Mesodermal cell (in vitro differentiated cells): Measurements from ENCODE around the gene SCARB1.
A peak's percentile ranks its signal among the peaks of the same experiment; 100 is the strongest.

Experiments used
- H3K27ac ChIP-seq: 2 replicates; pipeline ENCODE4 v1.7.0; 2013; ENCODE audit warnings: mild to moderate bottlenecking, low read depth, low read length, moderate library complexity; ENCODE audit not compliant: severe bottlenecking
- H3K36me3 ChIP-seq: 2 replicates; pipeline ENCODE4 v1.7.1; 2013; ENCODE audit warnings: mild to moderate bottlenecking, low read length, moderate library complexity; ENCODE audit not compliant: control insufficient read depth, insufficient read depth
- H3K4me1 ChIP-seq: one replicate; pipeline ENCODE4 v1.7.1; 2013; ENCODE audit warnings: mild to moderate bottlenecking, low read length; ENCODE audit not compliant: insufficient read depth, control insufficient read depth, poor library complexity, severe bottlenecking
- H3K4me3 ChIP-seq: 2 replicates; pipeline ENCODE4 v1.7.0; 2013; ENCODE audit warnings: low read length, control low read depth, mild to moderate bottlenecking; ENCODE audit not compliant: insufficient read depth, poor library complexity, severe bottlenecking; ENCODE audit errors: extremely low read depth
- H3K9me3 ChIP-seq: 2 replicates; pipeline ENCODE4 v1.7.1; 2013; ENCODE audit warnings: mild to moderate bottlenecking, low read length, moderate library complexity; ENCODE audit not compliant: control insufficient read depth
- WGBS, 2 experiments: methylation state at CpG; one replicate each; pipeline ENCODE4 v1.1.5; 2013; ENCODE audit warnings: missing lambda C conversion rate in 2 of 2; ENCODE audit not compliant: insufficient coverage in 2 of 2; 5-methylcytosine and 5-hydroxymethylcytosine counted together

SCARB1 gene

GRCh38 chr12:124754491-124754890, 109.2 kb downstream of the SCARB1 start:
- peak overlapping the region; percentile 10 for H3K27ac ChIP-seq

GRCh38 chr12:124753993-124754392, 109.7 kb downstream of the SCARB1 start:
- Histone ChIP-seq H3K27ac (no peak overlapping the region), H3K4me1 (peaks cover 21% of the 10 kb centered on the region), H3K9me3 (peaks cover 3% of the 10 kb centered on the region), H3K36me3 (no peaks in the 10 kb centered on the region), H3K4me3 (no peak overlapping the region)
- WGBS, 2 experiments, result 95 to 98% methylated on average over 4 of the region's 4 CpGs

More at GRCh38 chr12:124754491-124754890, 109.2 kb downstream of the SCARB1 start:
- H3K9me3 ChIP-seq, result peaks cover 3% of the 10 kb centered on the region
- no peaks in the 10 kb centered on the region for H3K36me3 ChIP-seq
- no peak overlapping the region for H3K4me3 ChIP-seq
- peaks cover 21% of the 10 kb centered on the region for H3K4me1 ChIP-seq
- 88 to 94% methylated on average over 6 to 7 of the region's 7 CpGs for WGBS, 2 experiments

- no peaks in the 10 kb centered on the region for H3K36me3 ChIP-seq
- no peak overlapping the region for H3K27ac ChIP-seq
- H3K4me3 ChIP-seq, result no peak overlapping the region
- H3K4me1 ChIP-seq, result peaks cover 21% of the 10 kb centered on the region
- peaks cover 3% of the 10 kb centered on the region for H3K9me3 ChIP-seq
- 89 to 97% methylated on average over 10 to 11 of the region's 11 CpGs for WGBS, 2 experiments
Observed at GRCh38 chr12:124753228-124753591, 110.5 kb downstream of the SCARB1 start.

- Histone ChIP-seq H3K4me1 (peaks cover 21% of the 10 kb centered on the region), H3K4me3 (no peak overlapping the region), H3K36me3 (no peaks in the 10 kb centered on the region), H3K27ac (no peak overlapping the region), H3K9me3 (peaks cover 3% of the 10 kb centered on the region)
- 84 to 97% methylated on average over 6 to 9 of the region's 10 CpGs for WGBS, 2 experiments
Observed at GRCh38 chr12:124752437-124753227, 111.0 kb downstream of the SCARB1 start.

GRCh38 chr12:124751654-124752355, 111.9 kb downstream of the SCARB1 start:
- peaks cover 21% of the 10 kb centered on the region for H3K4me1 ChIP-seq
- WGBS, 2 experiments, result 96 to 99% methylated on average over 8 to 10 of the region's 14 CpGs

GRCh38 chr12:124750787-124751471, 112.7 kb downstream of the SCARB1 start:
- Histone ChIP-seq H3K4me3 (no peak overlapping the region), H3K36me3 (no peaks in the 10 kb centered on the region), H3K9me3 (no peaks in the 10 kb centered on the region), H3K4me1 (peaks cover 21% of the 10 kb centered on the region), H3K27ac (peak overlapping the region; percentile 16)
- 60 to 72% methylated on average over 6 to 14 of the region's 19 CpGs for WGBS, 2 experiments

More at GRCh38 chr12:124751654-124752355, 111.9 kb downstream of the SCARB1 start:
- H3K9me3 ChIP-seq, result no peaks in the 10 kb centered on the region
- H3K36me3 ChIP-seq, result no peaks in the 10 kb centered on the region
- H3K27ac ChIP-seq, result no peak overlapping the region
- no peak overlapping the region for H3K4me3 ChIP-seq

GRCh38 chr12:124750149-124750656, 113.5 kb downstream of the SCARB1 start:
- H3K4me1 ChIP-seq, result peaks cover 23% of the 10 kb centered on the region
- WGBS, 2 experiments, result 83 to 88% methylated on average over 8 to 10 of the region's 10 CpGs
- H3K4me3 ChIP-seq, result no peak overlapping the region
- H3K27ac ChIP-seq, result no peak overlapping the region
- no peaks in the 10 kb centered on the region for H3K36me3 ChIP-seq
- H3K9me3 ChIP-seq, result no peaks in the 10 kb centered on the region

GRCh38 chr12:124749725-124750124, 113.9 kb downstream of the SCARB1 start:
- 80 to 88% methylated on average over 9 of the region's 9 CpGs for WGBS, 2 experiments
- no peak overlapping the region for H3K27ac ChIP-seq
- no peak overlapping the region for H3K4me3 ChIP-seq
- no peaks in the 10 kb centered on the region for H3K36me3 ChIP-seq
- no peaks in the 10 kb centered on the region for H3K9me3 ChIP-seq
- H3K4me1 ChIP-seq, result peaks cover 18% of the 10 kb centered on the region

- Histone ChIP-seq H3K27ac (no peak overlapping the region), H3K36me3 (no peaks in the 10 kb centered on the region), H3K4me1 (peaks cover 16% of the 10 kb centered on the region), H3K4me3 (no peak overlapping the region), H3K9me3 (no peaks in the 10 kb centered on the region)
- 90 to 94% methylated on average over 13 to 14 of the region's 15 CpGs for WGBS, 2 experiments
Observed at GRCh38 chr12:124747426-124748161, 116.1 kb downstream of the SCARB1 start.
